Measurements from ENCODE around the gene KDM3B. TPM values are rescaled to one million over a fixed set of nuclear protein-coding genes. Genes with fewer than 3 reads are reported as not detected.

The KDM3B gene
- total RNA-seq, 1 experiment from 2014 or later, result 89.2 TPM

DNA sequence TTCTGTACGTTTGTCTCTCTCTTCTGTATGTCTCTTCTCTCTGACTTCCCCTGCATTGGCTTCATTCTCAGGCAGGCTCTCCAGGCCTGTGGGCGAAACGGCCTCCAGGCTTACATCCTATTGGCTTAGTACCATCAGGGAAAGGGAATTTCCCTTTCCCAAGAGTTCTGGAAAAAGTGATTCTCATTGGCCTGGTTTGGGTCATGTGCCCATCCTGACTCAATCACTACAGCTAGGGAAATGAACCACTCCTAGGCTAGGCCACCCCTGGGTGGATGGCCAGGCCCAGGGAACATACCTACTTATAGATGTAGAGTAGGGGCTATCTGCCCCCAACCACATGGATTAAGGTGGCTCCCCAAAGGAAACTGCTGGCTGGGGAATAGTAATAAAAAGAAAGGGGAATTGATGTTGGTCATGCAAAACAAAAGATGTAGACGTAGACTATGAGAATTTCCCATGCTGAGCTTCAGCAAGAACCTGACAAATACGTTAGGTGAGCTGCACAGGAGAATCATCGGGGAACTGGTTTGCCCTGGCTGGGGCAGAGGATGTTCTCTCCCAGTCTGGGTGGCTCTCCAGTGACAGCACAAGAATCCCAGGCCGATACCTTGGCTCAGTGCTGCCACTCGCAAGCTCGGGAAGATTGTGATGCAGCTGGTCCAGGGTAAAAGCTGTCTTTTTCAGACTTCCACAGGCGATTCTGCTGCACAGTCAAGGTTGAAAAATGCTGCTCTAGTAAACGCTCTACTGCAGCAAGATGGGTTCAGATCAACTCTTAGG, 109.0 kb downstream of the KDM3B start:
- Histone ChIP-seq H3K4ac (ENCODE audit: low read depth, low read length) (no peak overlapping the region), H3K4me2 (ENCODE audit: insufficient read depth, insufficient read length, low read length) (no peak overlapping the region), H2BK12ac (ENCODE audit: insufficient read length, low read depth, low read length) (no peak overlapping the region), H3T11ph (ENCODE audit: low read length) (no peak overlapping the region), H3K27ac (ENCODE audit: insufficient read length, low read depth, low read length) (no peak overlapping the region), H3K14ac (ENCODE audit: insufficient read depth, low read length) (no peak overlapping the region), H4K91ac (ENCODE audit: insufficient read length, low read depth, low read length) (no peak overlapping the region), H3K56ac (ENCODE audit: insufficient read length, low read depth, low read length) (no peak overlapping the region), H2BK5ac (ENCODE audit: insufficient read length, low read length) (no peak overlapping the region), H2AK5ac (ENCODE audit: insufficient read length, low read length) (no peak overlapping the region), H3K18ac (ENCODE audit: insufficient read length, low read depth, low read length) (no peak overlapping the region), H3K4me1 (ENCODE audit: insufficient read depth, low read length) (no peaks in the 10 kb centered on the region), H3K9ac (ENCODE audit: extremely low read depth, insufficient read length, low read length) (no peak overlapping the region), H4K20me1 (ENCODE audit: control insufficient read depth, insufficient read depth, insufficient read length) (no peaks in the 10 kb centered on the region), H3K23me2 (ENCODE audit: insufficient read length, low read depth, low read length, poor library complexity, severe bottlenecking) (peaks cover 20% of the 10 kb centered on the region), H3K27me3 (ENCODE audit: insufficient read depth, low read length) (no peaks in the 10 kb centered on the region), H4K8ac (replicated peaks; ENCODE audit: insufficient read length, low read depth, low read length) (no peak overlapping the region), H3K79me1 (ENCODE audit: insufficient read depth, low read depth, low read length, poor library complexity, severe bottlenecking) (no peaks in the 10 kb centered on the region), H2AFZ (ENCODE audit: low read length) (no peak overlapping the region), H3K79me2 (ENCODE audit: insufficient read depth, low read length) (no peaks in the 10 kb centered on the region), H2BK15ac (ENCODE audit: low read depth, low read length) (no peak overlapping the region), H2BK20ac (ENCODE audit: low read depth, low read length, poor library complexity, severe bottlenecking) (no peak overlapping the region), H3K23ac (ENCODE audit: insufficient read length, low read depth, low read length) (no peak overlapping the region), H3K9me3 (ENCODE audit: control insufficient read depth, low read depth, low read length) (no peaks in the 10 kb centered on the region), H2BK120ac (ENCODE audit: low read depth, low read length, poor library complexity, severe bottlenecking) (no peak overlapping the region), H4K5ac (ENCODE audit: insufficient read length, low read depth, low read length) (no peak overlapping the region)
- no peak overlapping the region for H3K27ac Mint-ChIP-seq
- no peak overlapping the region for H3K4me3 Mint-ChIP-seq
- H3K9me3 Mint-ChIP-seq, result peaks cover 0 to under 1% of the 10 kb centered on the region in 2 experiments; a peak in 2 of 5 replicates
- DNase-seq, result no peak
- no peak for TF ChIP-seq CTCF (conservative IDR thresholded peaks at IDR 0.05)
- peaks cover 18 to 22% of the 10 kb centered on the region in 2 experiments for H3K4me1 Mint-ChIP-seq
- H3K36me3 Mint-ChIP-seq (ENCODE audit: insufficient read depth in 1 of 3, low read depth in 3 of 3), result peaks cover 1 to 3% (median 2%) of the 10 kb centered on the region in 3 experiments; a peak in 6 of 7 replicates
- peaks cover 4% of the 10 kb centered on the region; the same call in 1 of the 2 replicates for H3K27me3 Mint-ChIP-seq (ENCODE audit: low read depth)
- WGBS (ENCODE audit: extremely low coverage, insufficient read length, low lambda C conversion rate), result no CpG with 5 or more reads among the region's 11 CpGs
